Ovary (tissue), 9 donors: ENCODE measurements around the gene NRXN3. TPM values are rescaled to one million over a fixed set of nuclear protein-coding genes. Genes with fewer than 3 reads are reported as not detected.

ENCODE experiments used
- DNase-seq, 5 donors: peaks; one replicate each; pipeline ENCODE4 v3.0.0-alpha.2; 2019 to 2020
- H3K27ac ChIP-seq, 2 donors: fragments of 200-600 bp; one replicate each; pipeline versions ENCODE4 v1.5.1 to v1.8.0; 2019 to 2022
- H3K27me3 ChIP-seq: fragments of 200-600 bp; one replicate; pipeline ENCODE4 v1.8.0; 2022
- H3K36me3 ChIP-seq: fragments of 200-600 bp; sonication (generic); one replicate; pipeline ENCODE4 v1.5.1; 2019
- H3K4me1 ChIP-seq: one replicate; pipeline ENCODE4 v1.8.1; 2013; ENCODE audit warnings: mild to moderate bottlenecking, moderate library complexity; ENCODE audit not compliant: insufficient read depth
- H3K4me3 ChIP-seq: fragments of 200-600 bp; sonication (generic); one replicate; pipeline ENCODE4 v1.5.1; 2017
- H3K9me3 ChIP-seq, 2 donors: fragments of 200-600 bp in 1 of 2; sonication (generic) in 1 of 2; one replicate each; pipeline versions ENCODE4 v1.5.1 to v1.8.1; 2013 to 2019; ENCODE audit warnings: mild to moderate bottlenecking in 1 of 2, moderate library complexity in 1 of 2
- CTCF ChIP-seq, 3 donors: fragments of 450-650 bp in 2 of 3; fragments of 200-600 bp in 1 of 3; IDR thresholded peaks; one replicate each; pipeline versions ENCODE4 v1.5.1 to v1.8.0; 2016 to 2022; ENCODE audit warnings: antibody characterized with exemption in 3 of 3, mild to moderate bottlenecking in 1 of 3
- EP300 ChIP-seq: sonication (generic); formaldehyde crosslinking; IDR thresholded peaks from one replicate; pipeline ENCODE4 v1.6.1; 2017; ENCODE audit warnings: antibody characterized with exemption
- POLR2A ChIP-seq: fragments of 450-650 bp; IDR thresholded peaks from one replicate; pipeline ENCODE4 v1.6.1; 2017; ENCODE audit warnings: antibody characterized with exemption, mild to moderate bottlenecking, moderate library complexity
- WGBS, 3 donors: extraction: QIAGEN DNeasy Blood & Tissue Kit in 1 of 3; methylation state at CpG; one replicate each; pipeline versions ENCODE4 v1.1.5 to v1.1.7; 2013 to 2017; 5-methylcytosine and 5-hydroxymethylcytosine counted together
- intact Hi-C, 4 donors: fragments of 100-400 bp; cut with DNase I; formaldehyde crosslinking; loops; one replicate each; pipeline versions ENCODE4 v1.11.0 to v1.15.1; 2022 to 2023
- polyA plus RNA-seq, 2 donors: library from polyadenylated mRNA; stranded (reverse); fragments of 200-250 nt in 1 of 2; fragments of 350-450 nt in 1 of 2; fragmentation: Illumina TruSeq in 1 of 2; extraction: RNeasy Lipid Tissue Mini Kit (QIAGEN cat#74804) in 1 of 2; gene quantifications; one replicate each; pipeline ENCODE4 v1.2.3, GENCODE V29; 2013 to 2014
- total RNA-seq, 7 donors: library from RNA; depleted of rRNA in 2 of 7; stranded (reverse); fragments of >200 nt in 2 of 7; fragmentation: NEBNext Ultra II Directional in 3 of 7; extraction: Animal tissue kit (Norgen Biotek cat#: 25700) in 3 of 7; gene quantifications; one replicate each; pipeline versions ENCODE4 v1.1.0 to v1.2.4, GENCODE V29; 2016 to 2023
- donor health status: DM: no; HTN: no; CAD: no; lungs with moderate emphysema.
- donor health status: DM: no; HTN: no; CAD: no.
- donor health status: Bipolar disorder and iron deficiency.
- donor health status: DM: yes; HTN: yes; CAD: no.
- donor health status: DM: no; HTN: no; CAD: no.
- donor health status: DM: yes; HTN: yes; CAD: no.

Gene NRXN3
- total and polyA plus RNA-seq, 9 donors, result 0.28 to 6.2 (median 0.82) TPM

- H3K27me3 ChIP-seq, result no peaks in the 10 kb centered on the region
- H3K27ac ChIP-seq, result no peak overlapping the region
- TF ChIP-seq POLR2A, result no peak
- TF ChIP-seq EP300, result no peak
- no peak for TF ChIP-seq CTCF (IDR thresholded peaks at IDR 0.05)
- no peaks in the 10 kb centered on the region for H3K4me1 ChIP-seq
- no peak overlapping the region for H3K4me3 ChIP-seq
- DNase-seq, result no peak
- H3K9me3 ChIP-seq, result no peaks in the 10 kb centered on the region
- intact Hi-C loops, result no loop called here
- WGBS, 3 donors, result 73 to 75% (median 74%) methylated on average over 3 of the region's 3 CpGs
- no peaks in the 10 kb centered on the region for H3K36me3 ChIP-seq
These were observed 244.0 kb downstream of the NRXN3 start for GRCh38 chr14:78414172-78414571.

GRCh38 chr14:78417532-78417931 is 247.4 kb downstream of the NRXN3 start:
- no peaks in the 10 kb centered on the region for H3K36me3 ChIP-seq
- intact Hi-C loops, result no loop called here
- H3K4me3 ChIP-seq, result no peak overlapping the region
- TF ChIP-seq POLR2A (no peak), EP300 (no peak), CTCF (IDR thresholded peaks at IDR 0.05) (no peak)
- DNase-seq, result no peak
- no peak overlapping the region for H3K27ac ChIP-seq
- H3K9me3 ChIP-seq, result no peaks in the 10 kb centered on the region
- WGBS, 3 donors, result 78 to 80% (median 78%) methylated on average over 3 of the region's 3 CpGs
- no peaks in the 10 kb centered on the region for H3K4me1 ChIP-seq
- no peaks in the 10 kb centered on the region for H3K27me3 ChIP-seq

- WGBS, 3 donors, result 71 to 75% (median 74%) methylated on average over 1 of the region's 1 CpG
- no peak for DNase-seq
- TF ChIP-seq POLR2A (no peak), EP300 (no peak), CTCF (IDR thresholded peaks at IDR 0.05) (no peak)
- Histone ChIP-seq H3K27ac (no peak overlapping the region), H3K27me3 (no peaks in the 10 kb centered on the region), H3K4me1 (no peaks in the 10 kb centered on the region), H3K4me3 (no peak overlapping the region), H3K36me3 (no peaks in the 10 kb centered on the region), H3K9me3 (no peaks in the 10 kb centered on the region)
- intact Hi-C loops, result no loop called here
These were observed 254.1 kb downstream of the NRXN3 start for GRCh38 chr14:78424311-78424710.

- Histone ChIP-seq H3K4me3 (no peak overlapping the region), H3K27me3 (no peaks in the 10 kb centered on the region), H3K4me1 (no peaks in the 10 kb centered on the region), H3K9me3 (no peaks in the 10 kb centered on the region), H3K36me3 (no peaks in the 10 kb centered on the region), H3K27ac (no peak overlapping the region)
- DNase-seq, result no peak
- 32 to 36% (median 34%) methylated on average over 2 of the region's 2 CpGs for WGBS, 3 donors
- TF ChIP-seq CTCF (IDR thresholded peaks at IDR 0.05) (no peak), POLR2A (no peak), EP300 (no peak)
- intact Hi-C loops, result no loop called here
These were observed 255.2 kb downstream of the NRXN3 start for GRCh38 chr14:78425330-78425729.

- intact Hi-C loops, result no loop called here
- H3K27ac ChIP-seq, result no peak overlapping the region
- no peaks in the 10 kb centered on the region for H3K9me3 ChIP-seq
- no peaks in the 10 kb centered on the region for H3K36me3 ChIP-seq
- 51 to 66% (median 60%) methylated on average over 4 of the region's 4 CpGs for WGBS, 3 donors
- TF ChIP-seq EP300 (no peak), CTCF (IDR thresholded peaks at IDR 0.05) (no peak), POLR2A (no peak)
- no peak for DNase-seq
- H3K4me1 ChIP-seq, result no peaks in the 10 kb centered on the region
- H3K27me3 ChIP-seq, result no peaks in the 10 kb centered on the region
- H3K4me3 ChIP-seq, result no peak overlapping the region
These were observed 255.6 kb downstream of the NRXN3 start for GRCh38 chr14:78425782-78426181.
